ENCODE measurements around the gene COG4. TPM values are rescaled to one million over a fixed set of nuclear protein-coding genes. Genes with fewer than 3 reads are reported as not detected.
"Not testable (repeated sequence)": the region's sequence is repeated elsewhere in the genome, so short reads cannot be mapped to it uniquely, and the experiment has no call there.

COG4 gene
- total RNA-seq, 2 donors from 2014 or later: 62.7 to 71.4 TPM

GRCh38 chr16:70450142-70451003 is 73.0 kb downstream of the COG4 start:
- peaks cover 21% of the 10 kb centered on the region for H3K9me3 ChIP-seq (ENCODE audit: control insufficient read depth, low read length)
- H3K36me3 ChIP-seq (ENCODE audit: control insufficient read depth, insufficient read depth, low read length); H3K4me1 Mint-ChIP-seq; H3K36me3 Mint-ChIP-seq (ENCODE audit: low read depth); H3K4me1 ChIP-seq (ENCODE audit: control insufficient read depth, insufficient read depth, low read length); H3K27ac ChIP-seq (ENCODE audit: low read depth, low read length); DNase-seq; H3K9ac ChIP-seq (ENCODE audit: extremely low read depth, low read length, poor library complexity, severe bottlenecking); H3K27me3 ChIP-seq (ENCODE audit: control insufficient read depth, insufficient read depth, low read length, poor library complexity, severe bottlenecking); H3K27me3 Mint-ChIP-seq (ENCODE audit: insufficient read depth); H3K4me3 ChIP-seq (ENCODE audit: low read length); H3K4me3 Mint-ChIP-seq: not testable (repeated sequence)
- WGBS, 2 experiments (ENCODE audit: insufficient coverage in 1 of 2, insufficient read length in 1 of 2): 96 to 98% methylated on average over 18 to 33 of the region's 37 CpGs
- Mint-ChIP-seq H3K27ac (peak overlapping the region; percentile 21), H3K9me3 (peaks cover 15% of the 10 kb centered on the region)

- H3K4me1 Mint-ChIP-seq: peaks cover 5% of the 10 kb centered on the region
- H3K27ac Mint-ChIP-seq: no peak overlapping the region
These were observed 75.3 kb downstream of the COG4 start for GRCh38 chr16:70448075-70448474.

GRCh38 chr16:70444249-70445063 is 78.9 kb downstream of the COG4 start:
- no peaks in the 10 kb centered on the region for H3K36me3 Mint-ChIP-seq (ENCODE audit: low read depth)
- no peak overlapping the region for H3K27ac Mint-ChIP-seq
- Histone ChIP-seq H3K4me3 (ENCODE audit: low read length) (no peak overlapping the region), H3K27ac (ENCODE audit: low read depth, low read length) (no peak overlapping the region), H3K4me1 (ENCODE audit: control insufficient read depth, insufficient read depth, low read length) (peaks cover 8% of the 10 kb centered on the region), H3K36me3 (ENCODE audit: control insufficient read depth, insufficient read depth, low read length) (no peaks in the 10 kb centered on the region), H3K9ac (ENCODE audit: extremely low read depth, low read length, poor library complexity, severe bottlenecking) (no peak overlapping the region), H3K9me3 (ENCODE audit: control insufficient read depth, low read length) (peaks cover 8% of the 10 kb centered on the region), H3K27me3 (ENCODE audit: control insufficient read depth, insufficient read depth, low read length, poor library complexity, severe bottlenecking) (no peaks in the 10 kb centered on the region)
- WGBS, 2 experiments (ENCODE audit: insufficient coverage in 1 of 2, insufficient read length in 1 of 2): 83 to 99% methylated on average over 1 to 4 of the region's 4 CpGs
- peaks cover 12% of the 10 kb centered on the region for H3K4me1 Mint-ChIP-seq
- TF ChIP-seq CTCF (conservative IDR thresholded peaks at IDR 0.05): no peak
- H3K4me3 Mint-ChIP-seq: no peak overlapping the region
- peaks cover 2% of the 10 kb centered on the region for H3K9me3 Mint-ChIP-seq
- peaks cover 1% of the 10 kb centered on the region for H3K27me3 Mint-ChIP-seq (ENCODE audit: insufficient read depth)
- no peak for DNase-seq

More at GRCh38 chr16:70448075-70448474, 75.3 kb downstream of the COG4 start:
- Histone ChIP-seq H3K27ac (ENCODE audit: low read depth, low read length) (no peak overlapping the region), H3K9ac (ENCODE audit: extremely low read depth, low read length, poor library complexity, severe bottlenecking) (no peak overlapping the region), H3K36me3 (ENCODE audit: control insufficient read depth, insufficient read depth, low read length) (no peaks in the 10 kb centered on the region), H3K4me1 (ENCODE audit: control insufficient read depth, insufficient read depth, low read length) (no peaks in the 10 kb centered on the region), H3K27me3 (ENCODE audit: control insufficient read depth, insufficient read depth, low read length, poor library complexity, severe bottlenecking) (no peaks in the 10 kb centered on the region), H3K4me3 (ENCODE audit: low read length) (no peak overlapping the region), H3K9me3 (ENCODE audit: control insufficient read depth, low read length) (peaks cover 21% of the 10 kb centered on the region)
- DNase-seq: no peak
- 94 to 96% methylated on average over 4 to 6 of the region's 6 CpGs for WGBS, 2 experiments (ENCODE audit: insufficient coverage in 1 of 2, insufficient read length in 1 of 2)
- Mint-ChIP-seq H3K36me3 (ENCODE audit: low read depth) (no peaks in the 10 kb centered on the region), H3K4me3 (no peak overlapping the region), H3K27me3 (ENCODE audit: insufficient read depth) (peaks cover 1% of the 10 kb centered on the region), H3K9me3 (peaks cover 15% of the 10 kb centered on the region)
- no peak for TF ChIP-seq CTCF (conservative IDR thresholded peaks at IDR 0.05)
